ENCODE measurements around the gene OR12D3.
"Not testable (repeated sequence)": the region's sequence is repeated elsewhere in the genome, so short reads cannot be mapped to it uniquely, and the experiment has no call there.

The OR12D3 gene, protein sequence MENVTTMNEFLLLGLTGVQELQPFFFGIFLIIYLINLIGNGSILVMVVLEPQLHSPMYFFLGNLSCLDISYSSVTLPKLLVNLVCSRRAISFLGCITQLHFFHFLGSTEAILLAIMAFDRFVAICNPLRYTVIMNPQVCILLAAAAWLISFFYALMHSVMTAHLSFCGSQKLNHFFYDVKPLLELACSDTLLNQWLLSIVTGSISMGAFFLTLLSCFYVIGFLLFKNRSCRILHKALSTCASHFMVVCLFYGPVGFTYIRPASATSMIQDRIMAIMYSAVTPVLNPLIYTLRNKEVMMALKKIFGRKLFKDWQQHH

DNA sequence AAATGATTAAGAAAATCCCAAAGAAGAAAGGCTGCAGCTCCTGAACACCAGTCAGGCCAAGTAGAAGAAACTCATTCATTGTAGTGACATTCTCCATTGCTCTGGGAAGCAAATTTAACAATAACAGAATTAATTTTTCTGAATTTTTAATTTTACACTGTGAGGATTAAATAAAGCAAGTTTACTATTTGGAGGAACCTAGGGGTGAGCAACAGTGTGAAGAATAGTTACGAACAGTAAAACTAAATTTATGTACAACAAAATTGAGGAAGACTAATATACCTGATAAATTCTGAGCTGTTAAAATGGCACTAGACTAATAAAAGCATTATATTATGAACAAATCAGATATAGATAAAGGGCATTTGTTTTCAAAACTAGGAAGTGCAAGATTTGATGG lies at the start of gene OR12D3:
Gene OR12D3 (minus strand): TSS at position 101 of the 400 bp plus-strand sequence. CDS start 4 bp downstream, at position 97.
- DNase-seq, result no peak

DNA sequence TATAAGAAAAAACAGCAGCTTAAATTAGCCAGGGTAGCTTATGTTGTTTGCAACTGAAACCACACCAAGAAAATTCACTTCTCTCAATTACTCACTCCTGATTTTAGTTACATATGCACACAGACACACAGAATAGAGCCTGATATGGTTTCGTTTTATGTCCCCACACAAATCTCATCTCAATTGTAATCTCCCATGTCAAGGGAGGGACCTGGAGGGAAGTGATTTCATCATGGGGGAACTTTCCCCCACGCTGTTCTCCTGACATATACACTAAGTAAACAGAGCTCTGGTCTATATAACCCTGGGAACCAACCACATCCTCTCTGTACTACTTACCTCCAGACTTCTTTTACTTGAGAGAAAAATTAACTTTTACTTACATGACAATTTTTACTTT lies 49.5 kb upstream of the OR12D3 start:
- no peak for DNase-seq

DNA sequence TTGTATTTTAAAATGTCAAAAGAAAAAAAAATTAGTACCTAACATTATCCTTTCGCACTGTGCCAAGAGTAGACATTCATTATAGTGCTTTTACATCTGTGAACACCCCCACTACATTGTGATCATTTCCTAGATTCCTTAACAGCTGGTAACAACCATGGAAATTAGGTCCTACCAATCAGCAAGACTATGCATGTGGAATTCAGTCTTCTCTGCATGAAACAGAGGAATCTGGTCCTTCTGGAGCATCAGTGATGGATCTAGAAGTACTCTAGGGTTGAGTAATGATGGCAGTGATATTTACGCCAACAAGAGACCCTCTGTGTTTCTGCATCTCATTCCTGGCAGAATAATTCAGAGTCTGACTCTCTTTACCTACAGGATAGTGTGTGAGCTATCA lies 49.1 kb upstream of the OR12D3 start:
- DNase-seq, result no peak

DNA sequence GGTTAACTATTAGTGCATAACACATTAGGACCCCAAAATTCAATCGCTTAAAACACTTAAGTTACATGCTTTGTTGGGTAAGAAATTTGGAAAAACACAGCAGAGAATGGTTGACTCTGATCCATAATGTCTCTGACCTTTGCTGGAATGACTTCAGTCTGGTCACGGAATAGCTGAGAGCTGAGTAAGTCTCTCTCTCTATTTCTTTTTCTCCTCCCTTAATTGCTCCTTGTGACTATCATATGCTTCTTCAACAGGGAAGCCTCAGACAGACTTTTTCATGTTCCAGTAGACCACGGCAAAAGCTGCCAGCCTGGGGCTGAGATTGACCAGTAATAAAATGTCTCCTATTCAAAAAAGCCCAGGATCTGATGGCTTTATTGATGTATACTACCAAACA lies 44.4 kb upstream of the OR12D3 start:
- no peak for DNase-seq

DNA sequence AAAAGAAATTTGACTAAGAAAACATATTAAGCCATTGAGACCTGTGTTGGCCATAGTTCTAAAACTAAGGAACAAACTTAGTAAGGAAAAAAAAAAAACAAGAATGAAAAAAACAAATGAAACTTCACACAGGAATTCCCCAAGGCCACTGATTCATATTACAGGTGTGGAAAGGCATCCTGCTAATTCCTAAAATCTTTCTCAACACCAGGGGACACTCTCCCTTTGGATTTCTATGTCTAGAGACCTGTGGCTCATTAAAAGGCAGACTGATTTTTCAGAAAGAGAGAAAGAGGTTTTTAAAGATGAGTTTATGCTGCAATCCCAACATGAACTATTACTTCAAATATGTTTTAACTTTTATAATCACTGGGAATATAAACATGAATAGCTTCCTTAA lies 39.5 kb upstream of the OR12D3 start, which contains the start of gene OR12D1:
Gene OR12D1 (plus strand): TSS at position 341 of the 400 bp plus-strand sequence.
- DNase-seq, result no peak

DNA sequence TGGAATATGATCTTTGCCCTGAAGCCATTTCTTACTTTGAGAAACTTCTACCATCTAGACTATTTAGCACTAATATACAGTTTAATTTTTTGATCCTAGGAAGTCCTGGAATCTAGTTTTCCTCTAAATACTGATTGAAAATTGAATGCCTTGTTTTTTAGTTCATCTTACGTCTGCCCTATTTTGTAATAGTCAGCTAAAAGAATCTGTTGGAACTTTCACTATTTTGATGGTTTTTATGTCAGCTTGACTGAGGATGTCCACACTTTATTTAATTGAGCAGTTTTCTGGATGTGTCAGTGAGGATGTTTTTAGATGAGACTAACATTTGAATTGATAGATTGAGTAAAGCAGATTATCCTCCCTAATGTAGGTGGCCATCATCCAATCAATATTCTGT lies 28.7 kb upstream of the OR12D3 start:
- DNase-seq, result no peak

DNA sequence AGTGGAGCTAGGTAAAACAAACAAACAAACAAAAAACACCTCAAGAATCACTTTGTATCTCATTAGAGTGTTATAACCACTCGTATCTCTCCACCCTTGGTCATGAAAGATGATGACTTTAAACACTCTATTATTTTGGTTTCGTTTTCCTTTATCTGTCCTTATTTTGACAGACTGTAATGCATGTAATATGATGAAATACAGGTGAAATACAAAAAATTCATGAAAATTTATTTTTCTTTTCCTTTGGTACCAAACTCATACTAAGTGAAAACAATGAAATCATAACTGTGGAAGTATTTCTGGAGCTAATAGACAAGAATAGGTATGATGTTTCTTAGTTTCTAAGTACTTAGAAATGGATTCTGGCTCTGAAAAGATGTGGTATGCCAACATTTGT lies 24.4 kb upstream of the OR12D3 start:
- no peak for DNase-seq

DNA sequence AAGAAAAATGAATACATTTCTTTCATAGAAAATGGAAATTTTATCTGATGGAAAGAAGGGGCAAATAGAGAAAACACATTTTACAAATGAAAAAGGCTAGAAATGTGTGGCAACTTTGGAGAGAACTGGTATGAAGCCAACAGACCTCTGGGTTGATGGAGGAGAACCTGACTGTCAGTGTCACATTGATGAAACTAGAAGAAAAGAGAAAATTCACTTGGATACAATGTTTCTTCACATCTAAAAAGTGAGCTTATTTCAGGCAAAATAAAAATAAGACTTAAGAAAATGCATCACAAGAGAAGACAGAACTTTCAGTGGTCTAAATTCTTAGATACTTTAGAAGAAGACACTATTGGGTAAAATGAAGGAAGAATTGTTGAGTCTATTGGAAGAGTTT lies 20.2 kb upstream of the OR12D3 start, which contains the start of gene OR12D2:
Gene OR12D2 (plus strand): TSS at position 301 of the 400 bp plus-strand sequence. CDS start 1,069 bp downstream, outside the sequence.
- DNase-seq, result no peak

DNA sequence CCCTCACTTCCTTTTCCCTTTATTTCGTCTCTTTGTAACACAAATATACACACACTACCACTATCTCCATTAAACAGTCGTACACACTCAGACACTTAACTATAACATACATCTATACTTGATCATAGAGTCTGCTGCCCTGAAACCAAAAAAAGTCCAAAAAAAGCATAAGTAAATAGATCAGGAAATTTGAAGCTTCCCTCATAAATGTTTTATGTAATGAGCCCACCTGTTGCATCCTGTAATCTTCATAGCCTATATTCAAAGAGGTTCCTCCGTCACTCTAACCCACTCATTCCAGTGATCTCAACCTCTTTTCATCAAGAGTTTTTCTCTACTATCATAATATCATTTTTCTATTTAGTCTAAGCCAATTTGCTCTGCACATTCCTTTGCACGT lies 13.4 kb upstream of the OR12D3 start:
- DNase-seq, result no peak

DNA sequence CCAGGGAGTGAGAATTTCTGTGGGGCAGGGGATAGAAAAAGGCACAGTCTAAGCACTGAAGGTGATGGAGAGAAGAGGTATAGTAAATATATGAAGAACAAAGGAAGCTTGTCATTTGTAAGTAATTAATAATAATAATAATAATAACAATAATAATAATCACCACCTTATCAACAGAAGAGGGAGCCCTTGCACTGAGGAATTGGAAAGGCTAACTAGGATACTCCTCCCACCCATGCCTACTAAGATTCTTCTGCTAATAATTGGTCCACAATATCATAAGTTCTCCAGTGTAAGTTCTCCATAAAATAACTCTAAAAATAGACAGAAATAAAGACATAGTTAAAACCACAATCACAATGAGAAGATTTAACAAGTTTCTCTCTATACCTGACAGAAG lies 912 bp upstream of the OR12D3 start:
- DNase-seq, result no peak

DNA sequence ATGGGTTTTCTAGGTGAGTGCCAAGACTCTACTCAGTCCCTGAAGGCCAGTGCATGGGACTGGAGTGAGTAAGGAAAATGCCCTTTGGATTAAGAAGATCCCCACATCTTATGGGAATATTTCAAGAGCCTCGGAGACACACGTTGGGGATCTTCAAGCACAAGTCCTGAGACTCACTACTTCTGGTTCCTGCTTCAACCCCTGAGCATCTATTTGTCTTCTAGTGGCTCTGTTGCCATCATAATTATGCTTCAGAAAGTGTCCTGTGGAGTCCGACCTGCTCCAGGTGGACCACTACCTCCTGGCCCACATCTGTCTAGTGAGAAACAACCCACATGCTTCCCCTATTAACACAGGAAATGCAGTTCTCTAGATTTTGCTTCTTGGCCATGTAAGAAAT lies 6.3 kb downstream of the OR12D3 start, which contains the start of gene OR5V1:
Gene OR5V1 (minus strand): TSS at position 101 of the 400 bp plus-strand sequence. CDS start 12,670 bp downstream, outside the sequence.
- no peak for DNase-seq

DNA sequence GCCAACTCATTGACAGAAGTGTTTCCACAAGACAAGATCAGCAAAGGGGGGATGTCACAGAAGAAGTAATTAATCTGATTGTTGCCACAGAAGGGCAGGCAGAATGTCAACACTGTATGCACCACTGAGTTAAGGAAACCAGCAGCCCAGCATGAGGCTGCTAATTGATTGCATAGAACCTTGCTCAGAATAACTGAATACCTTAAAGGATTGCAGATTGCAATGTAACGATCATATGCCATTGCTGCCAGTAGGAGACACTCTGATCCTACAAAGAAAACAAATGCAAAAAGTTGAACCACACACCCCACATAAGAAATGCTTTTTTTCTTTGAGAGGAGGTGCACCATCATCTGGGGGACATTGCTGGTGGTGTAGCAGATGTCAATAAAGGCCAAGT lies 19.5 kb downstream of the OR12D3 start:
- no peak for DNase-seq

DNA sequence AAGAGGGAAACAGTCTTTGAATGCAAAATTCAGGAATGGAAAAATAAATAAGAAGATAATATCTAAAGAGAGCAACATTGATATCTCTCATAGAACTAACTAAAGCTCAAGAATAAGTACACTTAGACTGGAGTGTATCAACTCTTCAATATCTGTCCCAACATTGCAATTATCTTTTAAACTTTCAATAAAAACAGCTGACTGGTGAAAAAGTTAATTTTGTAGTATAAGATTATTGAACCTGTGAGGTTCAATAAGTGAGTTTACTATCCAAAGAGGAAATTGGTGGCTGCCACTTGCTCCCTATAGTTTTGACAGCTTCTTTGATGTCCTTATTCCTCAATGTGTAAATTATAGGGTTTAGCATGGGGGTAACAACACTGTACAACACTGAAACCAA lies 20.1 kb downstream of the OR12D3 start:
- DNase-seq, result no peak

DNA sequence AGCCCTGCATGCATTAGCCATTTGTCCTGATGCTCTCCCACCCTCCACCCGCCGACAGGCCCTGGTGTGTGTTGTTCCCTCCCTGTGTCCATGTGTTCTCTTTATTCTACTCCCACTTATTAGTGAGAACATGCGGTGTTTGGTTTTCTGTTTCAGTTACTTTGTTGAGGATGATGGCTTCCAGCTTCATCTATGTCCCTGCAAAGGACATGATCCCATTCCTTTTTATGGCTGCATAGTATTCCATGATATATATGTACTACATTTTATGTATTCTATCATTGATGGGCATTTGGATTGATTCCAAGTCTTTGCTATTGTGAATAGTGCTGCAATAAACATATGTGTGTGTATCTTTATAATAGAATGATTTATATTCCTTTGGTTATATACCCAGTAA lies 25.7 kb downstream of the OR12D3 start:
- not testable (repeated sequence) for DNase-seq

DNA sequence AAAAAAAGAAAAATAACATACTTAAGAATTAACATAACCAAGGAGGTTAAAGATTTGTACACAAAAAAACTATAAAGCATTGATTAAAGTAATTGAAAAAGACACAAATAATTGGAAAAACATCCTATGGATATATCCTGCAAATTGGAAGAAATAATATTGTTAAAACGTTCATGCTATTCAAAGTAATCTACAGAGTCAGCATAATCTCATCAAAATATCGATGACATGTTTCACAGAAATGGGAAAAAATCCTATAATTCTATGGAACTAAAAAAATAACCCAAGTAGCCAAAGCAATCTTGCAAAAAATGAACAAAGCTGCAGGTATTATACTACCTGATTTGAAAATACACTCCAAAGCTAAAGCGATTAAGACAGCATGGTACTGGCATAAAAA lies 29.7 kb downstream of the OR12D3 start:
- no peak for DNase-seq

DNA sequence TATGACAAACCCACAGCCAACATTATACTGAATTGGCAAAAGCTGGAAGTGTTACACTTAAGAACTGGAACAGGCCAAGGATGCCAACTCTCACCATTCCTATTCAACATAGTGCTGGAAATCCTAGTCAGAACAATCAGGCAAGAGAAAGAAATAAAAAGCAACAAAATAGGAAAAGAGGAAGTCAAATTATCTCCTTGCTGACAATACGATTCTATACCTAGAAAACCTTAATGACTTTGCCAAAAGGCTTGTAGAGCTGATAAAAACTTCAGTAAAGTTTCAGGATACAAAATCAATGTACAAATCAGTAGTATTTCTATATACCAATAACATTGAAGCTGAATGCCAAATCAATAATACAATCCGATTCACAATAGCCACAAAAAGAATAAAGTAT lies 38.8 kb downstream of the OR12D3 start:
- DNase-seq, result no peak

DNA sequence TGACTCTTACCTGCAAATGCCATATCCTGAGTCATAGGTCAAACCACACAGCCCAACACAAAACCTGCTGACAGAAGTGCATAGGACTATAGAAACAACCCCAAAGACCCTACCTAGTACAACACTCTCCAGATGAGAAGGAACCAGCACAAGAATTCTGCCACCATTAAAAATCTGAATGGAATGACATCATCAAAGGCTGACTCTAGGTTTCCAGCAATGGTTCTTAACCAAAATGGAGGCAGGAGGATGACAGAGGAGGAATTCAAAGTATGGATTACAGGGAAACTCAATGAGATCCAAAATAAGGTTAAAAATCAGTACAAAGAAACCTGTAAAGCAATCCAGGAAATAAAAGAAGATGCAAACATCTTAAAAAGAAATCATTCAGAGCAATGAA lies 42.4 kb downstream of the OR12D3 start:
- DNase-seq, result no peak

DNA sequence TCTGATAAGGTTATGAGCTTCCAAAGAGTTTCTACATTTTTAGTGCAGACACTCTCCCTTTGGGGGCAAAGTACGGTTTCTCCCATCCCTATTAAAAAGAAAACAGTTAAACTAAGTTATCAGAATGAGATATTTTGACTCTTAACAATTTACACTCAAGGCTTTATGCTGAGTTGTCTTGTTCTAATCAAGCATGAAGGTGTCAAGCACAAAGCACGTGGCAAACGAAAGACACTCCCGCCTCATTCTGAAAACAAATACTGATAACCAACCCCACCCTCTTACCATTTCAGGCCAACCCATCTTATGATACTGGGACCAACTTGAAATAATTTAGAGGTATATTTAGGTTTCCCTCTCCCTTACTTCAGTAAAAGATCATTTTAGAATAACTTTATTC lies 49.3 kb downstream of the OR12D3 start:
- no peak for DNase-seq
